ENCODE data around the gene RERE. TPM values are rescaled to one million over a fixed set of nuclear protein-coding genes. Genes with fewer than 3 reads are reported as not detected.

Gene RERE
- total and polyA plus RNA-seq, 7 donors = 38.8 to 308 (median 99.7) TPM

DNA sequence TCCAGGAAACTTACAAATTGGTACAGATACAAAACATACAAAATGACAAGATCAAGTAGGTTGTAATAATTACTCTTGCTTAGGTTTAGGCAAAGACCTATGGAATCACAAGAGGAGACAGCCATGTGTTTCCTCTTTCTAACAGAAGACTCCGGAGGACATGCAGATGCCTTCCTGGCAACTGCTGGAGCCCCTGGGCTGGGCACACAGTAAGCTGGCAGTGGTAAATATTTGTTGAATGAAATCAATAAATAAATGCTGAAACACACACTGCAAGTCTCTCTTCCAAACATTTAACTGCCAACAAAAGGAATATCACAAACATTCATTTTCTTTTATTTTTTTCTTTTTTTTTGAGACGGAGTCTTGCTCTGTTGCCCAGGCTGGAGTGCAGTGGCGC is 350.1 kb downstream of the RERE start:
- DNase-seq = no peak
- intact Hi-C loops (cut with DNase I) = loop anchor here in 1 of 2 donors (10.0 kb wide), 1 partner anchor 207 kb away; no protein-coding TSS in a partner anchor
- no peak for TF ChIP-seq CTCF (IDR thresholded peaks at IDR 0.05)
- Histone ChIP-seq H3K4me3 (no peak overlapping the region), H3K9me3 (no peaks in the 10 kb centered on the region), H3K27ac (no peak overlapping the region), H3K36me3 (ENCODE audit: insufficient read depth in 1 of 2, low read depth in 1 of 2) (peaks cover 0 to 11% of the 10 kb centered on the region in 2 donors), H3K4me1 (peaks cover 26% of the 10 kb centered on the region), H3K27me3 (ENCODE audit: insufficient read depth in 3 of 3, low read length in 2 of 3) (no peaks in the 10 kb centered on the region)
- ATAC-seq = no peak
- WGBS, 3 donors = 69 to 75% (median 71%) methylated on average over 3 of the region's 3 CpGs

- H3K9me3 ChIP-seq = no peaks in the 10 kb centered on the region
- intact Hi-C loops (cut with DNase I) = loop anchor here in 1 of 2 donors (10.0 kb wide), 1 partner anchor 209 kb away; no protein-coding TSS in a partner anchor
- 75 to 85% (median 75%) methylated on average over 13 of the region's 13 CpGs for WGBS, 3 donors
- H3K4me3 ChIP-seq = no peak overlapping the region
- peaks cover 0 to 11% of the 10 kb centered on the region in 2 donors for H3K36me3 ChIP-seq (ENCODE audit: insufficient read depth in 1 of 2, low read depth in 1 of 2)
- H3K27ac ChIP-seq = peak overlapping the region; percentile 23
- ATAC-seq = no peak
- no peaks in the 10 kb centered on the region for H3K27me3 ChIP-seq (ENCODE audit: insufficient read depth in 3 of 3, low read length in 2 of 3)
- peaks cover 35% of the 10 kb centered on the region for H3K4me1 ChIP-seq
- TF ChIP-seq CTCF (IDR thresholded peaks at IDR 0.05) = no peak
- DNase-seq = no peak
Observed at GRCh38 chr1:8465692-8466091, 351.7 kb downstream of the RERE start.

DNA sequence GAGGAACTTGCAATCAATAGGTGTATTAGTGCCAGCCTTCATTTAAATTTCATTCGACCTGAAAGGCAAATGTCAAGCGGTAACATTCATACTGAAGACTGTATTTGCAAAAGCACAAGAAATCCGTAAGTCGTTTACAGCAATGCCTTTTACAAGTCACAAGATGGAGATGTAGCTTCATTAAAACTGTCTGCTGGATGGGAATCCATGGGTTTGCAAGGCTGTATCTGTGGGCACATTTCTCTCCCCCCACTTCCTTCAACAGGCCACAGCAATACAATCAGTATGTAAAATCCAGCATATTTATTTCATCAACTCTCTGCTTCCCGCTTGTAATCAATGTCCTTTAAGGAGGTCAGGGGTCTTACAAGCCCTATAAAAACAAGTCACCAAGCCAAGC is 352.4 kb downstream of the RERE start:
- Histone ChIP-seq H3K4me3 (no peak overlapping the region), H3K27me3 (ENCODE audit: insufficient read depth in 3 of 3, low read length in 2 of 3) (no peaks in the 10 kb centered on the region), H3K4me1 (peaks cover 35% of the 10 kb centered on the region), H3K27ac (peak overlapping the region; percentile 76), H3K9me3 (no peaks in the 10 kb centered on the region), H3K36me3 (ENCODE audit: insufficient read depth in 1 of 2, low read depth in 1 of 2) (peaks cover 0 to 11% of the 10 kb centered on the region in 2 donors)
- TF ChIP-seq CTCF (IDR thresholded peaks at IDR 0.05) = peak; percentile 22
- DNase-seq (no peak), ATAC-seq (peak in 3 of 4 donors; percentile 34 to 68 (median 56))
- intact Hi-C loops (cut with DNase I) = loop anchor here in 1 of 2 donors (10.0 kb wide), 1 partner anchor 210 kb away; no protein-coding TSS in a partner anchor
- WGBS, 3 donors = 83 to 86% (median 85%) methylated on average over 5 of the region's 5 CpGs

DNA sequence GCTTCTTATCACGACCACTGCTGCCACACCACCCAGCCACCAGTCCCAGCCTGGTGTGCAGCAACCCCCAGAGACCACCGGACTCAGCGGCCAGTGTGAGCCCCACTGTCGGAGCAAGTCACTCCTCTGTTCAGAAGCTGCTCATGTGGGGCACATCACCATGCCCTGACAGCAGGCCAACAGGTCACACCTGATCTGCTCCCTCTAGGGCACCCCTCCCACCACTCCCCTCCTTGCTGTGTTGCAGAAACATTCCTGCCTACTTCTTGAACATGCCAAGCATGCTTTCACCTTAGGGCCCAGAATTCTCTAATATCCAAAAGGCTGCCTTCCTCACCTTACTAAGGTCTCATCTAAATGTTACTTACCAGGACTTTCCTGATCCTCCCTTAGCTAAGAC is 353.1 kb downstream of the RERE start:
- 74 to 89% (median 82%) methylated on average over 4 of the region's 4 CpGs for WGBS, 3 donors
- Histone ChIP-seq H3K27ac (peak overlapping the region; percentile 76), H3K27me3 (ENCODE audit: insufficient read depth in 3 of 3, low read length in 2 of 3) (no peaks in the 10 kb centered on the region), H3K9me3 (no peaks in the 10 kb centered on the region), H3K4me1 (peaks cover 35% of the 10 kb centered on the region), H3K4me3 (no peak overlapping the region), H3K36me3 (ENCODE audit: insufficient read depth in 1 of 2, low read depth in 1 of 2) (peaks cover 0 to 11% of the 10 kb centered on the region in 2 donors)
- DNase-seq (no peak), ATAC-seq (peak in 2 of 4 donors; percentile 13 to 31)
- intact Hi-C loops (cut with DNase I) = loop anchor here in 1 of 2 donors (10.0 kb wide), 1 partner anchor 210 kb away; no protein-coding TSS in a partner anchor
- no peak for TF ChIP-seq CTCF (IDR thresholded peaks at IDR 0.05)
